ENCODE results near the gene TEDC1.

DNA sequence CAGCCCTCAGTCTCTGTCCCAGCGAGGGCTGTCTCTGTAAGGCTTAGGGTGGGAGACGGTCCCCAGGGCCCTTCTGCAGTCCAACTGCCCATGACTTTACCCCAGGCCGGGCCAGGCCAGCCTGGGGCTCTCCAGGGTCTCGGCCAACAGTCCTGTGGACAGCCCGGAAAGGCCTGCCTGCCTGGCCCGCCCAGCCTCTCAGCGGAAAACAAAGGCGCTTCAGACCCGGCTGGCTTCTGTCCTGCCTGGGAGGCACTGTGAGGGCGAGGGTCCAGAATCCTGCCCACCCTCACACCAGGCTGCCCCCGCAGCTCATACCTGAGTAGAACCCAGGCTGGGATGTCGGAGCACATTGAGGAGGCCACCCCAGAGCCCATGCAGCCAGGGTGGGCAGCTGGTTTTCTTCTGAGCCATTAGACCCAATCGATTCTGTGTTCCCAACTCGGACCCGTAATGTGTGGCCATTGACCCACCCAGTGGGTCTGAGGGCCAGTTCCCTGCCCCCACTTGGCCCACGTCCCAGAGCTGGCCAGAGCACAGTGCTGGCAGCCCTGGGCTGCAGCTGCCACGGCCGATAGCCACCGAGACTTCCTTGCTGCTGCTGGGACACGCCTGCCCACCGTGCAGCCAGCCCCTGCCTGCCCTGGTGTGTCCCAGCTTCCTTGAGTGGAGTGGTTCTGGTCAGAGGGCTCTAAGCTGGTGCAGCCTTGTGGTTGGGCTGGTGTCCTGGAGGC, 14.8 kb upstream of the TEDC1 start:
- TF ChIP-seq, protein P1, sequence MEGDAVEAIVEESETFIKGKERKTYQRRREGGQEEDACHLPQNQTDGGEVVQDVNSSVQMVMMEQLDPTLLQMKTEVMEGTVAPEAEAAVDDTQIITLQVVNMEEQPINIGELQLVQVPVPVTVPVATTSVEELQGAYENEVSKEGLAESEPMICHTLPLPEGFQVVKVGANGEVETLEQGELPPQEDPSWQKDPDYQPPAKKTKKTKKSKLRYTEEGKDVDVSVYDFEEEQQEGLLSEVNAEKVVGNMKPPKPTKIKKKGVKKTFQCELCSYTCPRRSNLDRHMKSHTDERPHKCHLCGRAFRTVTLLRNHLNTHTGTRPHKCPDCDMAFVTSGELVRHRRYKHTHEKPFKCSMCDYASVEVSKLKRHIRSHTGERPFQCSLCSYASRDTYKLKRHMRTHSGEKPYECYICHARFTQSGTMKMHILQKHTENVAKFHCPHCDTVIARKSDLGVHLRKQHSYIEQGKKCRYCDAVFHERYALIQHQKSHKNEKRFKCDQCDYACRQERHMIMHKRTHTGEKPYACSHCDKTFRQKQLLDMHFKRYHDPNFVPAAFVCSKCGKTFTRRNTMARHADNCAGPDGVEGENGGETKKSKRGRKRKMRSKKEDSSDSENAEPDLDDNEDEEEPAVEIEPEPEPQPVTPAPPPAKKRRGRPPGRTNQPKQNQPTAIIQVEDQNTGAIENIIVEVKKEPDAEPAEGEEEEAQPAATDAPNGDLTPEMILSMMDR (IDR thresholded peaks at IDR 0.05): no peak
- TF ChIP-seq POLR2A (IDR thresholded peaks at IDR 0.05): no peak

Measured in lower leg skin (tissue), 3 donors.